Measurements from ENCODE around the gene MIPOL1. TPM values are rescaled to one million over a fixed set of nuclear protein-coding genes. Genes with fewer than 3 reads are reported as not detected.

Gene MIPOL1
- total and polyA plus RNA-seq, 2 of the 13 experiments (the other 11 are each of a cell fraction or from before 2014, with no cell fraction given): 8.6 to 34.2 TPM

DNA sequence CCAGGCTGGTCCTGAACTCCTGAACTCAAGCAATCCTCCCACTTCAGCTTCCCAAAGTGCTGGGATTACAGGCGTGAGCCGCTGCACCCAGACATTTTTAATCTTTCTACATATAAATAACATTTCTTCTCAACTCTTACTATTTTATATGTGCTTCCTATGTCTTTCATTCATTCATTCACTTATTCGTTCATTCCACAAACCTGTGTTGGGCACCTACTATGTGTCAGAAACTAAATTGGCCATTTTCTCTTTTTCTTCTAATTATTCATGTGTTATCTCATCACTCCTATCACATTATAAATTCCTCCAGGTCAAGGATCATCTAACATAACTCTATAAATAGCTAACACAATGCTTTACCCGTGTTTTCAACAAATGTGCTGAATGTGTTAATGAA is 373.7 kb downstream of the MIPOL1 start:
- intact Hi-C loops (cut with micrococcal nuclease; ENCODE audit: unreplicated experiment) (no loop called here), in situ Hi-C loops (cut with HindIII; ENCODE audit: extremely low pct_ligation_motif_present, low pct_unique_long_range_greater_than_20kb) (no loop called here)
- ChIA-PET POLR2A (no interaction called here), CTCF (ENCODE audit: low intra/inter-chr PET ratio, low total read pairs) (interaction anchor here (1.1 kb wide), 1 partner anchor 303 kb away, joined by 3 read pairs; no protein-coding TSS in a partner anchor)
- 97% methylated on average over 4 of the region's 4 CpGs for WGBS (ENCODE audit: low lambda C conversion rate)
- H2AFZ ChIP-seq (ENCODE audit: low read length): no peak overlapping the region
- ATAC-seq (no peak), DNase-seq (ENCODE audit: low spot score) (no peak), FAIRE-seq (no peak)
- no peaks in the 10 kb centered on the region for H4K20me1 ChIP-seq (ENCODE audit: insufficient read depth, low read length)
- peaks cover 14% of the 10 kb centered on the region for H3K4me1 ChIP-seq (ENCODE audit: insufficient read depth, low read length)
- no peak overlapping the region for H3K4me2 ChIP-seq (ENCODE audit: low read depth, low read length)
- no peak overlapping the region for H3K27ac ChIP-seq (ENCODE audit: extremely low read length, insufficient read depth, low read length)
- H3K79me2 ChIP-seq (ENCODE audit: insufficient read depth, low read length): no peaks in the 10 kb centered on the region
- no peak overlapping the region for H3K9ac ChIP-seq (ENCODE audit: insufficient read depth, low read depth, low read length)
- no peaks in the 10 kb centered on the region for H3K36me3 ChIP-seq (replicated peaks in 1 of 2; ENCODE audit: control insufficient read depth in 1 of 2, insufficient read depth in 2 of 2, low read length in 2 of 2)
- no peaks in the 10 kb centered on the region for H3K9me3 ChIP-seq (ENCODE audit: low read length)
- BruUV-seq (replicated peaks): no TSS peak
- H3K4me3 ChIP-seq (replicated peaks in 1 of 3; ENCODE audit: insufficient read depth in 1 of 3, low read depth in 2 of 3, low read length in 3 of 3): no peak overlapping the region
- no peaks in the 10 kb centered on the region for H3K27me3 ChIP-seq (ENCODE audit: control insufficient read depth in 1 of 2, insufficient read depth in 2 of 2, low read length in 2 of 2)
- TF ChIP-seq ZNF138 (CRISPR knock-in tag; IDR thresholded peaks at IDR 0.05; ENCODE audit: low read depth) (no peak), PLRG1 (conservative IDR thresholded peaks at IDR 0.05) (no peak), HOXA3 (CRISPR knock-in tag; IDR thresholded peaks at IDR 0.05) (no peak), SKIL (CRISPR knock-in tag; IDR thresholded peaks at IDR 0.05; ENCODE audit: borderline replicate concordance) (no peak), NR1H2 (CRISPR knock-in tag; IDR thresholded peaks at IDR 0.05; ENCODE audit: borderline replicate concordance, low read depth) (no peak), ZKSCAN1 (IDR thresholded peaks at IDR 0.05; ENCODE audit: low read length) (peak; percentile 64; the same call in 1 of the 2 replicates), ZNF841 (CRISPR knock-in tag; IDR thresholded peaks at IDR 0.05; ENCODE audit: borderline replicate concordance) (0 out of 2 replicates have a peak, but pooled peaks have one; percentile 38), ZSCAN9 (CRISPR knock-in tag; IDR thresholded peaks at IDR 0.05; ENCODE audit: borderline replicate concordance) (no peak), MZF1 (CRISPR knock-in tag; IDR thresholded peaks at IDR 0.05; ENCODE audit: borderline replicate concordance) (no peak), RELA (CRISPR knock-in tag; IDR thresholded peaks at IDR 0.05) (no peak), ZNF629 (CRISPR knock-in tag; conservative IDR thresholded peaks at IDR 0.05) (no peak), ZNF572 (CRISPR knock-in tag; IDR thresholded peaks at IDR 0.05) (no peak), ZNF24 (IDR thresholded peaks at IDR 0.05) (peak; percentile 66; the same call in 1 of the 2 replicates), FOXC1 (CRISPR knock-in tag; IDR thresholded peaks at IDR 0.05; ENCODE audit: borderline replicate concordance) (no peak), ZNF543 (CRISPR knock-in tag; IDR thresholded peaks at IDR 0.05) (no peak)
- TF ChIP-seq, protein P1, sequence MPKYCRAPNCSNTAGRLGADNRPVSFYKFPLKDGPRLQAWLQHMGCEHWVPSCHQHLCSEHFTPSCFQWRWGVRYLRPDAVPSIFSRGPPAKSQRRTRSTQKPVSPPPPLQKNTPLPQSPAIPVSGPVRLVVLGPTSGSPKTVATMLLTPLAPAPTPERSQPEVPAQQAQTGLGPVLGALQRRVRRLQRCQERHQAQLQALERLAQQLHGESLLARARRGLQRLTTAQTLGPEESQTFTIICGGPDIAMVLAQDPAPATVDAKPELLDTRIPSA (CRISPR knock-in tag; IDR thresholded peaks at IDR 0.05; ENCODE audit: borderline replicate concordance): no peak
- TF ChIP-seq, protein P2, sequence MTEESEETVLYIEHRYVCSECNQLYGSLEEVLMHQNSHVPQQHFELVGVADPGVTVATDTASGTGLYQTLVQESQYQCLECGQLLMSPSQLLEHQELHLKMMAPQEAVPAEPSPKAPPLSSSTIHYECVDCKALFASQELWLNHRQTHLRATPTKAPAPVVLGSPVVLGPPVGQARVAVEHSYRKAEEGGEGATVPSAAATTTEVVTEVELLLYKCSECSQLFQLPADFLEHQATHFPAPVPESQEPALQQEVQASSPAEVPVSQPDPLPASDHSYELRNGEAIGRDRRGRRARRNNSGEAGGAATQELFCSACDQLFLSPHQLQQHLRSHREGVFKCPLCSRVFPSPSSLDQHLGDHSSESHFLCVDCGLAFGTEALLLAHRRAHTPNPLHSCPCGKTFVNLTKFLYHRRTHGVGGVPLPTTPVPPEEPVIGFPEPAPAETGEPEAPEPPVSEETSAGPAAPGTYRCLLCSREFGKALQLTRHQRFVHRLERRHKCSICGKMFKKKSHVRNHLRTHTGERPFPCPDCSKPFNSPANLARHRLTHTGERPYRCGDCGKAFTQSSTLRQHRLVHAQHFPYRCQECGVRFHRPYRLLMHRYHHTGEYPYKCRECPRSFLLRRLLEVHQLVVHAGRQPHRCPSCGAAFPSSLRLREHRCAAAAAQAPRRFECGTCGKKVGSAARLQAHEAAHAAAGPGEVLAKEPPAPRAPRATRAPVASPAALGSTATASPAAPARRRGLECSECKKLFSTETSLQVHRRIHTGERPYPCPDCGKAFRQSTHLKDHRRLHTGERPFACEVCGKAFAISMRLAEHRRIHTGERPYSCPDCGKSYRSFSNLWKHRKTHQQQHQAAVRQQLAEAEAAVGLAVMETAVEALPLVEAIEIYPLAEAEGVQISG (CRISPR knock-in tag; IDR thresholded peaks at IDR 0.05): no peak
- TF ChIP-seq, protein P3, sequence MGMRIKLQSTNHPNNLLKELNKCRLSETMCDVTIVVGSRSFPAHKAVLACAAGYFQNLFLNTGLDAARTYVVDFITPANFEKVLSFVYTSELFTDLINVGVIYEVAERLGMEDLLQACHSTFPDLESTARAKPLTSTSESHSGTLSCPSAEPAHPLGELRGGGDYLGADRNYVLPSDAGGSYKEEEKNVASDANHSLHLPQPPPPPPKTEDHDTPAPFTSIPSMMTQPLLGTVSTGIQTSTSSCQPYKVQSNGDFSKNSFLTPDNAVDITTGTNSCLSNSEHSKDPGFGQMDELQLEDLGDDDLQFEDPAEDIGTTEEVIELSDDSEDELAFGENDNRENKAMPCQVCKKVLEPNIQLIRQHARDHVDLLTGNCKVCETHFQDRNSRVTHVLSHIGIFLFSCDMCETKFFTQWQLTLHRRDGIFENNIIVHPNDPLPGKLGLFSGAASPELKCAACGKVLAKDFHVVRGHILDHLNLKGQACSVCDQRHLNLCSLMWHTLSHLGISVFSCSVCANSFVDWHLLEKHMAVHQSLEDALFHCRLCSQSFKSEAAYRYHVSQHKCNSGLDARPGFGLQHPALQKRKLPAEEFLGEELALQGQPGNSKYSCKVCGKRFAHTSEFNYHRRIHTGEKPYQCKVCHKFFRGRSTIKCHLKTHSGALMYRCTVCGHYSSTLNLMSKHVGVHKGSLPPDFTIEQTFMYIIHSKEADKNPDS (CRISPR knock-in tag; IDR thresholded peaks at IDR 0.05): no peak
